K562 (cell line): ENCODE results near the gene TTBK1. TPM values are rescaled to one million over a fixed set of nuclear protein-coding genes. Genes with fewer than 3 reads are reported as not detected.

ENCODE experiments used
- ATAC-seq: fragments of 200-7000 bp; cut with Tn5 transposase; 3 replicates; pipeline ENCODE4 v1.9.1; 2020; ENCODE audit warnings: moderate library complexity
- BruUV-seq: library from RNA; stranded (reverse); fragments of 400-500 nt; replicated peaks from 2 replicates; lab custom pipeline; 2021; lab: Mats Ljungman, UMichigan
- CTCF ChIA-PET: fragments of 300-600 bp; formaldehyde crosslinking; extraction: SDS; loops from one replicate; lab custom pipeline; 2021; ENCODE audit warnings: low intra/inter-chr PET ratio; lab: Yijun Ruan, JAX
- POLR2A ChIA-PET: fragments of 300-600, 350-650 bp; sonication (Branson Sonifier 250); formaldehyde crosslinking; extraction: SDS; loops from one replicate; lab custom pipeline; 2021; ENCODE audit warnings: antibody characterized with exemption, inconsistent platforms; lab: Yijun Ruan, JAX
- DNase-seq, 4 experiments: peaks; one replicate each; pipeline versions ENCODE4 v3.0.0 to v3.0.0-alpha.2; 2011 to 2018; ENCODE audit warnings: low spot score in 3 of 4, mixed read lengths in 3 of 4; ENCODE audit errors: extremely low read depth in 1 of 4
- FAIRE-seq: peaks from 2 replicates; lab custom pipeline; 2011; peaks lifted over from hg19 to GRCh38; lab: Jason Lieb, UNC
- H2AFZ ChIP-seq: 2 replicates; pipeline ENCODE4 v1.6.0; 2011; ENCODE audit warnings: low read depth, low read length, control low read depth, inconsistent platforms
- H3K27ac ChIP-seq: fragments of 200-600 bp; 3 replicates; pipeline ENCODE4 v1.8.0; 2011; ENCODE audit warnings: low read depth, mild to moderate bottlenecking, control low read depth, inconsistent platforms, low read length, moderate library complexity, mixed read lengths; ENCODE audit errors: extremely low read depth
- H3K27me3 ChIP-seq, 2 experiments: fragments of 300-600 bp in 1 of 2; 2 replicates in 1 of 2; 3 replicates in 1 of 2; pipeline versions ENCODE4 v1.6.0 to v1.8.0; 2011; ENCODE audit warnings: inconsistent platforms in 2 of 2, low read length in 2 of 2, mild to moderate bottlenecking in 1 of 2, mixed read lengths in 1 of 2, moderate library complexity in 1 of 2; ENCODE audit not compliant: control insufficient read depth in 2 of 2, insufficient read depth in 2 of 2
- H3K36me3 ChIP-seq: fragments of 300-600 bp; 3 replicates; pipeline ENCODE4 v1.8.0; 2011; ENCODE audit warnings: mild to moderate bottlenecking, low read length, inconsistent platforms; ENCODE audit not compliant: control insufficient read depth, insufficient read depth
- H3K4me1 ChIP-seq, 2 experiments: fragments of 200-600 bp in 1 of 2; replicated peaks in 1 of 2; 2 replicates in 1 of 2; 3 replicates in 1 of 2; pipeline versions ENCODE4 v1.5.1 to v1.8.0; 2011; ENCODE audit warnings: inconsistent platforms in 2 of 2, low read length in 2 of 2, mild to moderate bottlenecking in 1 of 2, mixed read lengths in 1 of 2, moderate library complexity in 1 of 2; ENCODE audit not compliant: control insufficient read depth in 2 of 2, insufficient read depth in 2 of 2
- H3K4me2 ChIP-seq: 2 replicates; pipeline ENCODE4 v1.6.1; 2011; ENCODE audit warnings: low read length, control low read depth, inconsistent platforms, mixed read lengths; ENCODE audit not compliant: insufficient read depth
- H3K4me3 ChIP-seq: fragments of 200-600 bp; sonication (generic), shearing (Covaris generic); 2 replicates; pipeline ENCODE4 v1.5.1; 2016; ENCODE audit warnings: control low read depth, inconsistent platforms
- H3K79me2 ChIP-seq: fragments of 200-600 bp; 3 replicates; pipeline ENCODE4 v1.8.0; 2011; ENCODE audit warnings: low read length, inconsistent platforms; ENCODE audit not compliant: control insufficient read depth, insufficient read depth
- H3K9ac ChIP-seq, 2 experiments: 2 replicates each; pipeline versions ENCODE4 v1.6.0 to v1.6.1; 2011; ENCODE audit warnings: low read depth in 2 of 2, low read length in 2 of 2, control low read depth in 1 of 2, inconsistent platforms in 1 of 2, mild to moderate bottlenecking in 1 of 2, mixed read lengths in 1 of 2; ENCODE audit not compliant: insufficient read depth in 1 of 2
- H3K9me1 ChIP-seq: one replicate; pipeline ENCODE4 v1.6.0; 2011; ENCODE audit warnings: inconsistent platforms, mild to moderate bottlenecking, low read length, moderate library complexity; ENCODE audit not compliant: control insufficient read depth, insufficient read depth
- H3K9me3 ChIP-seq: replicated peaks from 2 replicates; pipeline ENCODE4 v1.5.1; 2011; ENCODE audit warnings: low read depth, low read length, inconsistent platforms; ENCODE audit not compliant: control insufficient read depth, insufficient read depth
- H4K20me1 ChIP-seq: replicated peaks from 2 replicates; pipeline ENCODE4 v1.6.1; 2011; ENCODE audit warnings: low read length, inconsistent platforms, mixed read lengths; ENCODE audit not compliant: control insufficient read depth, insufficient read depth
- ADNP ChIP-seq: fragments of 200-800 bp; sonication (Bioruptor generic); IDR thresholded peaks from 2 replicates; pipeline ENCODE4 v1.6.1; 2016; ENCODE audit warnings: missing genetic modification characterization, missing compliant biosample characterization
- ARHGAP35 ChIP-seq: fragments of 450-650 bp; IDR thresholded peaks from 2 replicates; pipeline ENCODE4 v1.6.1; 2018; ENCODE audit not compliant: partially characterized antibody
- ARID2 ChIP-seq: fragments of 450-650 bp; IDR thresholded peaks from 2 replicates; pipeline ENCODE4 v1.6.1; 2017; ENCODE audit warnings: antibody characterized with exemption, mild to moderate bottlenecking
- ATF1 ChIP-seq, 2 experiments: fragments of 450-650 bp in 1 of 2; IDR thresholded peaks; 2 replicates each; pipeline ENCODE4 v1.6.1; 2016; ENCODE audit warnings: missing compliant biosample characterization in 1 of 2, missing genetic modification characterization in 1 of 2
- ATF6 ChIP-seq: sonication (generic); formaldehyde crosslinking; IDR thresholded peaks from 2 replicates; pipeline ENCODE4 v1.4.0; 2020; ENCODE audit warnings: mild to moderate bottlenecking, missing genetic modification reagents
- HNRNPH1 ChIP-seq: fragments of 200-400 bp; formaldehyde crosslinking; optimal IDR thresholded peaks from 2 replicates; pipeline ENCODE3; 2017; ENCODE audit warnings: low read depth, mild to moderate bottlenecking, low read length, moderate library complexity
- KAT7 ChIP-seq: sonication (generic); formaldehyde crosslinking; IDR thresholded peaks from 2 replicates; pipeline ENCODE4 v1.8.0; 2022; ENCODE audit warnings: missing genetic modification reagents, mild to moderate bottlenecking, borderline replicate concordance
- KDM1A ChIP-seq, 2 experiments: fragments of 450-650 bp; IDR thresholded peaks; 2 replicates each; pipeline ENCODE4 v1.6.1; 2016; ENCODE audit warnings: mild to moderate bottlenecking in 2 of 2
- NFXL1 ChIP-seq: fragments of 450-650 bp; formaldehyde crosslinking; IDR thresholded peaks from 2 replicates; pipeline ENCODE4 v1.4.0; 2021; ENCODE audit warnings: mild to moderate bottlenecking
- RFX5 ChIP-seq: IDR thresholded peaks from 2 replicates; pipeline ENCODE4 v1.6.1; 2011; ENCODE audit warnings: low read depth, mild to moderate bottlenecking, improper control_type of control experiment, low read length
- ZNF431 ChIP-seq: sonication (generic); formaldehyde crosslinking; IDR thresholded peaks from 2 replicates; pipeline ENCODE4 v1.8.0; 2022; ENCODE audit warnings: mild to moderate bottlenecking, missing genetic modification reagents
- WGBS: fragments of 100-300 bp; shearing (Covaris generic); methylation state at CpG from one replicate; pipeline ENCODE4 v1.1.6; 2016; ENCODE audit warnings: low coverage, mixed read lengths; ENCODE audit not compliant: insufficient coverage; ENCODE audit errors: missing lambda C conversion rate; 5-methylcytosine and 5-hydroxymethylcytosine counted together
- in situ Hi-C: fragments of 300-500 bp; cut with MboI; formaldehyde crosslinking; loops from 4 replicates; pipeline ENCODE4 v1.15.0; 2018; ENCODE audit warnings: inconsistent platforms, mixed read lengths
- intact Hi-C: fragments of 100-400 bp; cut with micrococcal nuclease; formaldehyde crosslinking; loops from 2 replicates; pipeline ENCODE4 v1.14.2; 2022
- polyA plus RNA-seq, 8 experiments: library from polyadenylated mRNA; depleted of rRNA in 4 of 8; stranded (reverse) in 5 of 8; unstranded in 3 of 8; fragments of >200 nt; fragmentation: Nextera tagmentation in 2 of 8; fragmentation: Illumina TruSeq in 1 of 8; extraction: Ambion mirVana in 2 of 8; extraction: Trizol in 1 of 8; gene quantifications; 2 replicates each; pipeline versions ENCODE4 v1.2.1 to v1.2.3, GENCODE V29; 2011 to 2014; ENCODE audit warnings: inconsistent platforms in 1 of 8, missing spikeins in 1 of 8
- total RNA-seq, 7 experiments: library from RNA; depleted of rRNA in 6 of 7; stranded (reverse); fragments of >200 nt in 6 of 7; fragmentation: Illumina TruSeq in 2 of 7; extraction: Trizol in 2 of 7; gene quantifications; 2 replicates each; pipeline versions ENCODE4 v1.2.1 to v1.2.3, GENCODE V29; 2011 to 2021; ENCODE audit warnings: low replicate concordance in 1 of 7

Gene TTBK1
- total and polyA plus RNA-seq, 9 of the 15 experiments (the other 6 are each of a cell fraction or from before 2014, with no cell fraction given) = not detected

- TF ChIP-seq ARID2 (no peak), ADNP (tag) (0 out of 2 replicates have a peak, but pooled peaks have one; percentile 48), KDM1A (IDR thresholded peaks at IDR 0.05) (peak; percentile 48 to 67; a peak in 3 of 4 replicates)
These were observed 61.6 kb downstream of the TTBK1 start (continued) for GRCh38 chr6:43304882-43305281.

GRCh38 chr6:43306086-43306485, 62.8 kb downstream of the TTBK1 start:
- peaks cover 11 to 22% of the 10 kb centered on the region in 2 experiments; a peak in 4 of 5 replicates for H3K27me3 ChIP-seq
- BruUV-seq = no TSS peak
- TF ChIP-seq ZNF431 (no peak), ATF1 (CRISPR knock-in tag; IDR thresholded peaks at IDR 0.05) (no peak), ATF1 (tag; IDR thresholded peaks at IDR 0.05) (no peak), ATF6 (CRISPR knock-in tag) (no peak), HNRNPH1 (no peak), NFXL1 (CRISPR knock-in tag) (no peak), ARHGAP35 (no peak), RFX5 (no peak), KAT7 (CRISPR knock-in tag) (no peak)
- TF ChIP-seq, all 486 proteins: peak for 0
- Histone ChIP-seq H3K79me2 (no peaks in the 10 kb centered on the region), H3K4me2 (no peak overlapping the region), H3K36me3 (no peaks in the 10 kb centered on the region), H3K9ac (no peak overlapping the region), H3K4me1 (peaks cover 18 to 20% of the 10 kb centered on the region in 2 experiments), H3K9me3 (no peaks in the 10 kb centered on the region), H3K4me3 (no peak overlapping the region), H3K9me1 (peaks cover 2% of the 10 kb centered on the region), H2AFZ (no peak overlapping the region), H3K27ac (no peak overlapping the region), H4K20me1 (0 out of 2 replicates have a peak, but pooled peaks cover 4% of the 10 kb centered on the region)
- FAIRE-seq (no peak), DNase-seq (no peak), ATAC-seq (no peak)
- intact Hi-C loops (no loop called here), in situ Hi-C loops (no loop called here)
- ChIA-PET CTCF (no interaction called here), POLR2A (interaction anchor here (1.0 to 1.6 kb wide), 2 partner anchors 11 to 14 kb away, joined by 3 read pairs; no protein-coding TSS in a partner anchor)
- 40% methylated on average over 7 of the region's 7 CpGs for whole genome bisulfite sequencing
